Measurements from ENCODE around the gene MVK.

MVK gene

DNA sequence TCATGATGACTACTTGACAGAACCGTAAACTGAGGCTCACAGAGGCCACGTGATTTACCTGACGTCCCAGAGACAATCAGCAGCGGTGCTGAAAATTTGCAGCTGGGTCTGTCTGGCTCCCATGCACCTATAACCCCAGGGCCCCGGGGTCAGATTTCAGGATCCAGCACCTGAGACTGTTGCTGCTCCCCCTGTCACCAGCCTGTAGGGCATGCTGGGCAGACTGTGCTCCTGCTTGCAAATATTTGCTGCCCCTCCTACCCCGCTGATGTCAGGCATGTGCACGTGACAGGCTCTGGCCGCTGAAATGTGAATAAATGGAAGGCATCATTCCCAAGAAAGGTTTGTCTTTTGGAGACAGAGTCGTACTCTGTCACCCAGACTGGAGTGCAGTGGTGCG is 6.3 kb upstream of the MVK start:
- no peak for DNase-seq

DNA sequence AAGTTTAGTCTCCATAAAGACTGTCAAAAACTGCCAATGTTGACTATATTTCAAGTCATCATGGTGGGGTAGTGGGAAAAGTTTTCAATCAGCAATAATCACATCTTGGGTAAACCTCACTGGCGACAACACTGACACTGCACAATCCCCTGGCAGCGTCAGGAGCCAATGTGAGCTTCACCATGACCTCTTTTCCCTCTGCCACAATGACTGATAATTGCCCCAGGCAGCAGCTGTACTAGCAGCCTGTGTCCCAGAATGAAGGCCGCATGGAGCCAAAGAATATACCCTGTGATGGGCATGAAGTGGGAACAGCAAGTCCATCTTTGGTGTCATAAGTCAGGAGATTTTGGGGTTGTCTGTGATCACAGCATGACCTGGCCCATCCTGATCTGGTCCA is 5.6 kb upstream of the MVK start:
- no peak for DNase-seq

DNA sequence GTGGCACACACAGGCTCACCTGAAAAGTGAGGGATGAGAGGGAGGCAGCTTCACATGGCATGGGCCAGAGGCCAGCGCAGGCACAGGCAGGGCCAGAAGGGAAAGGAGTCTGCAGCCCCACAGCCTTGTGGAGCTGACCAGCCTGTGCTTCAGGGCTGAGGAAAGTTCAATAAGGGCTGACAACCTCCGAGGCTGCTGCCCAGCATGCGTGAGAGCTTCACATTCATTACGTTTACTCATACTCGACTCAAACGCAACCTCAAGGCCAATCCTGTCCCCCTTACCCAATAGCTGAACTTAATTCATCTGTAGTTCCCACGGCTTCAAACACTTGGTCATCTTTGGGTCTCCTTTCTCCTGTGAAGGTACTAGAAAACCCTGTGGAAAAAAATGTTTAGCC is 5.1 kb upstream of the MVK start:
- no peak for DNase-seq

DNA sequence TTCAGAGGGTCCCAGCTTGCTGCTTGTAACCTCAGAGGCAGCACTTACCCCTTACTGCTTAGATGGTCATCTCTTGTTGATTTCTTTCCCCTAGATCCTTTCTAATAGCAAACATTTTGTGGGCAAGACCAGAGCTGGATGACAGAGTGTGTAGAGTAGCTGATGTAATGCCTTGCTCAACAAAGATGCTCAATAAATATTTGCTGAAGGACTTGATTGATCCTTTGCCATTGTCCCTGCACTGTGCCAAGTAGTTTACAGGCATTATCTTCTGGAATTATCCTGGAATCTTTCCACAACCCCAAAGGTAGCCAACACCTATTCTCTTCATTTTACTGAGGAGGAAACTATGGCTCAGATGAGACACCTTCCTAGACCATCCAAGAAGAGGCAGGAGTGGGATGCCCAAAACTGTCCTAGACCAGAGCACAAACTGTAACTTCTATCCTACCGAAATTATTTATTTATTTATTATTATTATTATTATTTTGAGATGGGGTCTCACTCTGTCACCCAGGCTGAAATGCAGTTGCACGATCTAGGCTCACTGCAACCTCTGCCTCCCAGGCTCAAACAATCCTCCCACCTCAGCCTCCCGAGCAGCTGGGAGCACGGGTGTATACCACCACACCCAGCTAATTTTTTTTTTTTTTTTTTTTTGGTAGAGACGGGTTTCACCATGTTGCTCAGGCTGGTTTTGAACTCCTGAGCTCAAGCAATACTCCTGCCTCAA is 1.7 kb upstream of the MVK start:
- no peak for DNase-seq

DNA sequence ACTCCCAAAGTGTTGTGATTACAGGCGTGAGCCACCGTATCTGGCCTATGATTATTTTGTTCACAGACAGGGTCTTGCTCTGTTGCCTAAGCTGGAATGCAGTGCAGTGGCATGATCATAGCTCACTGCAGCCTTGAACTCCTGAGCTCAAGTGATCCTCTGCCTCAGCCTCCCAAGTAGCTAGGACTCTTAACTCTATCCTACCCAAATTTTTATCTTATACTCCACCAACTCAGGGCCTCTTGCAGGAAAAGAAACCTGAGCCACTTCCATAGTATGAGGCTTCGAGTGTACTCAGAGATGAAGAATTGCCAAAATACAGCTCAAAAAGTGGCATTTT is 1.1 kb upstream of the MVK start:
- DNase-seq = no peak

DNA sequence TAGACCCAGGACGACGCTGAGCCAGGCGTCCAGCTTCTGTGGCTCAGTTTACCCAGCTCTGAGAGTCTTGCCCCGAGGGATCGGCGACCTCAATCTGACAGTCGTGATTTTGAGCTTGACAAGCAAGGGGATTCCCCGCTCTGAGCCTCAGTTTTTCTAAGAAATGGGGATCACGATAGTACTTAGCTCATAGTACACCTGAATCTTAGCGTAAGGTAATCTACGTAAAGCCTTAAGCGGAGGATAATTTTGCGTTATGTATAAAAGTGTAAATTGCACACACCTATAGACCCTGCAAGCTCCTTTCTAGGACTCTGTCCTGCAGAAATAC is 285 bp downstream of the MVK start:
- DNase-seq = no peak

DNA sequence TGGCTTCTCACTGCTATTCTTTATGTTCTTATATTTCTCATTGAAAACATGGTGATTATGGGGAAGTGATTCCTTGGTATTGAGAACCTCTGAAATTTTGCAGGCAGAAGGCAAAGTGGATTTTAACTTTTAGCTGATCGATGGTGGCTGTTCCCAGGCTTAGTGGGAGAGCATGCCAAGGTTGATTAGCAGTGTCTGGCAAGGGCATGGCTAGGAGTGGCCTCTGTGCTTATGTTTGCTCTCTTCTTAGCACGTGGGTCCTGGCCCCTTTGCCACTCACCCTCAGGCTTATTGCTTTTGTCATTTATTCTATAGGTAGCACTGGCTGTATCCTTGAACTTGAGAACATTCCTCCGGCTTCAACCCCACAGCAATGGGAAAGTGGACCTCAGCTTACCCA is 2.1 kb downstream of the MVK start:
- DNase-seq = no peak

DNA sequence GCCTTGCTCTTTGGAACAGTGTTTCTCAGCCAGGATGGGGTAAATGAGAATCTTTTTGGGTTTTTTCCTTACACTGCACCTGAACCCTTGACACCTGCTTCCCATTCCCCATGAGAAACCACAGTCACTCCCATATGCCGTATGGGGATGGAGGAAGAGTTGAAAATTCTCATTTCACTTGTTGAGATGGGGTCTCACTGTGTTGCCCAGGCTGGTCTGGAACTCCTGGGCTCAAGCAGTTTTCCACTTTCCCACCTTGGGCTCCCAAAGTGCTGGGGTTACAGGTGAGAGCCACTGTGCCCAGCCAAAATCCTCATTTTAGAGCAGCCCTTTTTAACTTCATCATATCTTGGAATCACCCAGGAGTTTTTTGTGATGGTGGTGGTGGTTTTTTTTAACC is 3.7 kb downstream of the MVK start:
- no peak for DNase-seq

DNA sequence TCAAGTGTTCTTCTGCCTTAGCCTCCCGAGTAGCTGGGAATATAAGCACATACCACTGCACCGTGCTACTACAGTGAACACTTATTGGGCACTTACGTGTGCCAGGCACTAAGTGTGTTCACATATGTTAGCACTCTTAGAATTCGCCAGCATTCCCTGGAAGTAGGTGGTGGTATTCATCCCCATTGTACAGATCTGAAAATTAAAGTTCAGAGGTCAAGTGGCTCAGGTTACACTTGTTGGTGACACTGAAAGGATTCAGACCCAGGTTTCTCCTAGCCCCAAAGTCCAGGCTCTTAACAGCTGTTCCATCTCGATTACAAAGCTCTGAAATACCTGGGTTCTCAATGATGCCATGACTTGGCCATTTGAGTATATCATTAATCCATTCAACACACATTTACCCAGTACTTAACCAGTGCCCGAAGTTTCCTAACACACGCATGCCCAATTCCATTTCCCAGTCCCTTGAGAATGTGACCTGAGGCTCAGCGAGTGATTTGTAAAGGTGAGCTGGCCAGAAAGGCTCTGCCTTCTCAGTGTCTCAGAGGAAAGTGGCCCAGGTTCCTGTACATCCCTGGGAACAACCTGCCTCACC is 4.8 kb downstream of the MVK start:
- DNase-seq = no peak

DNA sequence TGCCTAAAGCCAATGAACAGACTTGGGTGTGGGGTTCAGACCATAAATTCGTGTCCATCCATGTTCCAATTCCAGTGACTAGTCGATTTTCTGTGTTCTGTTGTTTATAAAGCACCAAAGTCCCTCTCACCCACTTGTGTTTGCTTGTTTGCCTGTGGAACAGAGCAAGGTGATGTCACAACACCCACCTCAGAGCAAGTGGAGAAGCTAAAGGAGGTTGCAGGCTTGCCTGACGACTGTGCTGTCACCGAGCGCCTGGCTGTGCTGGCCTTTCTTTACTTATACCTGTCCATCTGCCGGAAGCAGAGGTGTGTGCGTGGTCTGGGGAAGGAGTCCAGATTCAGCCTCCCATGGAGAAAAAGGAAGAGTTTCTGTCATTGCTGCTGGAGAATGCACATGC is 6.0 kb downstream of the MVK start:
- DNase-seq = no peak

DNA sequence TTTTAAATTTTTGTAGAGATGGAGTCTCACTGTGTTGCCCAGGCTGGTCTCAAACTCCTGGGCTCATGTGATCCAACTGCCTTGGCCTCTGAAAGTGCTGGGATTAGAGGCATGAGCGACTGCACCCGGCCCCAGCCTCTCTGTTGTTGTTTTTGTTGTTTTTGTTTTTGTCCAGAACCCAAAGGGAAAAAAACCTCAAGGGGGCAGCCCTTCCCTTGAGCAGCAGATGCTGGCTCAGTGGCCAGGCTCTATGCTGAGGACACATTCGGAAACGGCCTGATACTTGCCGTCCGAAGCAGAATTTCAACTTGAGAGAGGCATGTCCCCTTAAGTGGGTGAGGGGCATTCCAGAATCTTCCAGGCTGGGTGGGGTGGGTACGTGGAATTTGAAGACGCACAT is 6.7 kb downstream of the MVK start:
- DNase-seq = no peak

DNA sequence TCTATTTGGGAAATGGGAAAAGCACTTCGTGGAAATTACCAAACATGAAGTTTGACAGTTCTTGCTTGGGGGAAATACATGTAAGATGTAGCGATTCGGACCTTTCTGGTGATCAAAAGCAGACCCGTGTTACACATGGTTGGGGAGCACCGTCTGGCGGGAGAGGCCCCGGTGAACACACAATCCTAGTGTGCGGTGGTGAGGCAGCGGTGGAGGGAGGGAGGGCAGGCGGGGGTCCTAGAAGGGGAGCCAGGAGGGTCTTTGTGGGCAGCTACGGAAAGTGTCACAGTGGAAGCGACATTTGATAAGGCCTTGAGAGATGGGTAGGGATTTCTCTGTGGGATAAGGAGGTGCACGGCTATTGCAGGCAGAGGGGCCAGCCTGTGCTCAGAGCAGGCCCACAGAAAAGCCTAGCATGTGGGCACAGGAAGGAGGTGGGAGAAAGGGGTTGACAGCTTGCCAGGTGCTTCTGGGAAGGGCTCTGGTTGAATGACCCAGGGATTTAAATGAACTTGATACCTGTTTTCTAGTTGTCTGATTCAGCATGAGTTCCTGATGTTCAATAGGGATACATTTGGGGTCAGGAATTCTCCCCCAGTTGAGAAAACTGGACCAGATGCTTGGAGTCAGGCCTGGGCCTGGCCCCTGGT is 7.2 kb downstream of the MVK start:
- no peak for DNase-seq

DNA sequence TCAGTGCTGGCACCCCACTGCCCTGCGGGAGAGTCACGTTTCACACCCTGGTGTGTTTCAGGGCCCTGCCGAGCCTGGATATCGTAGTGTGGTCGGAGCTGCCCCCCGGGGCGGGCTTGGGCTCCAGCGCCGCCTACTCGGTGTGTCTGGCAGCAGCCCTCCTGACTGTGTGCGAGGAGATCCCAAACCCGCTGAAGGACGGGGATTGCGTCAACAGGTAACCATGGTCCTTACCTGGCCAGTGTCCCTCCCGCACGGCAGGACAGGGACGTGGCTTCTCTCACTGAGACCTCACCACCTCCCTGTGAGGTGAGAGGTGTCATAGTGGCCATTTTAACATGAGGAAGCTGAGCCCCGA is 7.7 kb downstream of the MVK start:
- DNase-seq = no peak

DNA sequence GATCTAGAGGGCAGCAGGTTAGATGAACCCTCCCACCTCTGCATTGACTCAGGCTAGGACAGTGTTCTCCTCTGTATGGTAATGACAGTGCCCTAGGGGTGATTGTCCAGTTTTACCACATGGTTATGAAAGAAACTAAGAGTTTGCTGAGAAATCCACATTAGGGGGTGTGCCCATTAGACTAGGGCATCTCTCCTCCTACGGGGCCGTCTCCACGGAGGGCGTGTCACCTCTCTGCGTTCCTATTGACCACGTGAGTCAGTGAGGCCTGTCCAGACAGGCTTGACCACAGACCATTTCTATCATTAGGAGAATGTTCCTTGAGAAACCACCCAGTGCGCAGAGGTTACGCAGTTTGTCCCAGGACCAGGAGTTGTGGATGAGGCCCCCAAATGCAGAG is 8.3 kb downstream of the MVK start:
- no peak for DNase-seq

DNA sequence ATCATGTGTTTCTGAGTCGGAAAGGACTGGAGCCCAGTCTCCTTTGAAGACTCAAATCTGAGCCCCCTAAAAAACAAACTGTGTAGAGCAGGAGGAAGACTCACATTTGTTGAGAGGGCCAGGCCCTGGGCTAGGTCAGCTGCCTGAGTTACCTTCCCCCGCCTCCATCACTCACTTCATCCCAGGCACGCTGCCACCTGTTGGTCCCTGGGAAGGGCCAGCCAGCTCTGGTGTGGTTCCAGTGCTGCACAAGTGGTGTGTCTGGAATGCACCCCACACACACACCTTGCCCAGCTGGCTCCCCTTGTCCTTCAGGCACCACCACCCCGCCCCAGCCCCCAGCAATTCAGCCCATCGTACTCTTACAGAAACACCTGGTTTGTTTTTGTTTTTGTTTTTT is 9.0 kb downstream of the MVK start:
- no peak for DNase-seq

DNA sequence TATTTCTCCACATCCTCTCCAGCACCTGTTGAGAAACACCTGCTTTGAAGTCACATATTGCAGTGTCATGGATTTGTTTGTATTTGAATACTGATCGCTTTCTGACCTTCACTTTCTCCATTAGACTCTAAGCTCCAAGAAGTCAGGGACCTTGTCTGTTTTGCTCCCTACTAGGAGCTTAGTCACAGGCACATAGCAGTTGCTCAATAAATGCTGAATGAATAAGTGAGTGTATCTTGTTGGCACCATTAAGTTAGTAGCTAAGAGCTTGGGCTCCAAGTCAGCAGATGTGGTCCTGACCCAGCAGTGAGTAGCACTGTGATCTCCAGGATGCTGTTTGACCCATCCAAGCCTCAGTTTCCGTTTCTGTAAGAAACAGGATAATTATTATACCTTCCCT is 10.1 kb downstream of the MVK start:
- no peak for DNase-seq

DNA sequence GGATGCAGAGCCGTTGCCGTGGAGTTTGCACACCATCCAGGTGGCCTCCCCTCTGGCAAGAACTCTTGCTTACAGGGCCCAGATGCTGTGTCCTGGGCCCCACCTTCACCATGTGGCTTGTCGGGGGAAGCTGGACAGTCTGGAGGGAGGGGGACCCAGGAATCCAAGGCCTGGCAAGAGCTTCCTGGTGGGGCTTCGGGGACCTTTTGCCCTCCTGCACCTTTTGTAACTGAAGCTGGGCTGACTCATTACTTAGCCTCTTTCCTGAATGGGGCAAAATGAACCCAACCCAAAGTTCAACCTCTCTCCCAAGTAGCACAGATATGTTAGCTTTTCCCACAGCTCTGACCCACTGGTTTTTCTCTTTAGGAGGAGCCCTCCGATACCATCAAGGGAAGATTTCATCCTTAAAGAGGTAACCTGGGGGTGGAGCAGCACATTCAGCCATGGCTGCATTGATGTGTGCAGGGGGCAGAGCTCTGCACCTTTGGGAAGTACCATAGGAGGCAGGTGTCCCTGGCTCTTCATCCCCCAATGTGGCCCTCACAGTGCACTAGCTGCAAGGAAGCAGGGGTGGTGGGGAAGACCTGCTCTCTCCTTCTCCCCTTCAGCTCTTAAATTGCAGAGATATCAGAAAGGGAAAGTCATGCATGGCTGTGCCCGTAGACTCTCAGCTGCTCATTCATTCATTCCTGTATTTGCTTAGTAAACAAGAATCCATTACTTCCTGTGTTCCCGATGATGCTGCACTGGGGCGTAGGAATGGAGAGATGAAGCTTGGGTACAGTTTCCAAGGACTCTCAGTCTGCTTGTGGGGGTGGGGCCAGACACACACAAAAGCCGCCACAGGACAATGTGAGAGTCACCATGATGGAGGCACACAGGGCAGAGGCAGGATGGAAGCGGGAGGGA is 13.0 kb downstream of the MVK start:
- DNase-seq = no peak

DNA sequence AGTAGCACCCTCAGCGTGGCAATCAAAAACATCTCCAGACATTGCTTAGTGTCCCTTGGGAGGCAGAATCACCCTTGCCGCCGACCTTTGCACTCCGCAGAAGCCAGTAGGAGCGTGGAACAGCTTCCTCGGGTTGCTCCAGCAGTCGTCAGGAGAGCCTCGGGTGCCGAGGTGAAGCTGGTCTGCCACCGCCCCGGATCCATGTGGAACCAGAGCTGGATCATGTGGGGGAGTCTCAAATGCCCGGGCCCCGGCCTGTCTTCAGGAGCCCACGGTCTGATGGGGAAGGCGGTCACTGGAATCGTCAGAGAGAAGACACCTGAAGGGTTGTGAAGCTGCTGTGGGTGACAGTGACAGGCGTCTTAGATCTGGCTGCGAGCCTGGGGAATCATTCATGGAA is 14.3 kb downstream of the MVK start:
- no peak for DNase-seq

DNA sequence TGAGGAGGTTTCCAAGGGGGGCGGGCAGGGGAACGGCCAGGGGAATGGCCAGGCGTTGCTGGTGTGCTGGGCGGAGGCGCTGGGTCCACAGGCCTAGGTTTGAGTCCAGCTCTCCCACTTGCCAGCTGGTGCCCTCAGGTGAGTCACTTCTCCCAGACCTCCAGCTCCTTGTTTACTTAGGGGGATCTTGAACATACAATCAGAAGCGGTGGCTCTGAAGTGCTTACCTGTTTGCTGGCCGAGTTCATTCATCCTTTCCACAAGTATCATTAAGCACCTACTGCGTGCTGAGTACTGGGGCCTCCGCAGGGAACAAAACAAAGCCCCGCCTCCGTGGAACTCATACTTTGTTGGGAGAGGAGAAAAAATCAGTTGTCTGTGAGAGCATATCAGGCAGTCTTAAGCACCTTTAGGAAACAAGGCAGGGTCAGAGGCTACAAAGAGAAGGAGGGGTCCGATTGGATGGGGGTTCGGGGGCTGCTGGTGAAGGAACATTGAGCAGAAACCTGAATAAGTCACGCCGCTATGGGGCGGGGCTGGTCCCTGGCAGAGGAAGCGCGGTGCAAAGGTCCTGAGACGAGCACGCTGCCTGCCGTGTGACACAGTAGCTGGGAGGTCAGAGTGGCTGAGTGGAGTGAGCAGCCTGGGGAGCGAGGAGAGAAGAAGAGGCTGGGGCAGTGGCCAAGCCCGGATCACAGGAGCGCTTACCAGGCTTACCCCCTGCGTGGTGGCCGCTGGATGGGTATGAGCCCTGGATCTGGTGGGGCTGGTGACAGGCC is 15.1 kb downstream of the MVK start:
- no peak for DNase-seq

DNA sequence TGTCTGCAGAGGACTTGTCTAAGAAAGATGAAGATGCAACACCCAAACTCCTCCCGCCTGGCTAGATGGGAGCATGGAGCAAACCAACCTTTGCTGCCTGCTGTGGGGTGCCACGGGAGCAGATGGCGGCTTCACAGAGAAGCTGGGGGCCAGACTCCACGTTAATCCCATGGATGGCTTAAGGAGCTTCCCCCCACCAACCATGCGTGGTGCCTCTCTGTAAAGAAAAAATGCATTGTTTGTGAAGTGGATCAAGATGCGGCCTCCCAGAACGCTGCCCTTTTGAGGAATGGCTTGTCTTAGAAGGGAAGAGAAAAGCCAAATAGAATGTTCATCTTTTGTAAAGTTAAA is 15.6 kb downstream of the MVK start:
- DNase-seq = no peak

DNA sequence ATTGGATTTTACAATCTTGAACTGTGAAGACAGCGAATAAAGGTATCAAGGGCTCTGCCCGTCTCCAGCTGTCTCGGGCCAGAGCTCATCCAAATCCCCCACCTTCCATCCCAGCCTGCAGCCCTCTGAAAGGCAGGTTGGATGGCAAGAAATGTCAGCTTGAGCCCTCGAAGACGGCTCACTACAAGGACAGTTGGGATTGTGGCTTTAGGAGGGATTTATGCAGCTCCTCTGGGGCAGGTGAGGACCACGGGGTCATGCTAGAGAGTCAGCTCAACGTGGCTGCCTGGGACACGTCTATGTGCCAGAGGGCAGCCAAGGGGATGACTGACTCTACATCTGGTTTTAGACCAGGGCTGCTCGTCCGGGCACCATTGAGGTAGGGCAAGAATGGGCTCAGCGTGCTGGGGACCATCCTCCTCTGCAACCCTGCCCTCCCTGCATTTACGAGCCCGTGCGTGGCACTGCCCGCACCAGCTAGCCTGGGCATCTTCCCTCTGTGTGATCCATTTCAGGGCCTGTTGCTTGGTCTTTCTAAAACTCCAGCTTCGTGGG is 16.2 kb downstream of the MVK start:
- DNase-seq = no peak

DNA sequence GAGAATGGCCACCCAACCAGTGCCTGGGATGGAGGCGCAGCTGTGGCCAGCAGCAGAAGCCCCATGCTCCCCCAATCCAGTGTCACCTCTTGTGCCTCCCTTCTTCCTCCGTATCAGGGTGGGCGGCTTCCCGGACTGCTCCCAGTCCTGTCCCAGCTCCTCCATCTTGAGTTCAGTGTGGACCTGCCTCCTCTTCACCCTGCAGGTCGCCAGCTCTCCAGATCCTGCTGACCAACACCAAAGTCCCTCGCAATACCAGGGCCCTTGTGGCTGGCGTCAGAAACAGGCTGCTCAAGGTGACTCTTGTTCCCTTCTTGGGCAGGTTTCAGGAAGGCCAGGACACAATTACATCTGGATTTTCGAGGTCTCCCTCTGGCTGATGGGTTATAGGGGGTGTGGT is 17.0 kb downstream of the MVK start:
- no peak for DNase-seq

DNA sequence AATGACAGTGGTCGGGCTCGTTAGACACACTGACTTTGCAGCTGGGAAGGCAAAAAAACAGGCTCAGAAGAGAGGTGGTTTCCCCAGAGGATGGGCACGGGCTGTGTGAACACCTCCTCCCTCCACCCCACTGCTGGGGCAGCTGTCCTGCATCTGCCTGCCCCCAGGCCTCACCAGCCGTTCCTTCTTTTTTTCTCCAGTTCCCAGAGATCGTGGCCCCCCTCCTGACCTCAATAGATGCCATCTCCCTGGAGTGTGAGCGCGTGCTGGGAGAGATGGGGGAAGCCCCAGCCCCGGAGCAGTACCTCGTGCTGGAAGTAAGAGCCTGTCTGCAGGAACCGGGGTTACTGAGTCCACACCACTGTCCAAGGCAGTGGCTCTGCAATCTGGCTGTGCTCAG is 17.4 kb downstream of the MVK start:
- no peak for DNase-seq
